ENCODE results near the gene KLHDC7A. TPM values are rescaled to one million over a fixed set of nuclear protein-coding genes. Genes with fewer than 3 reads are reported as not detected.
"Not testable (repeated sequence)": the region's sequence is repeated elsewhere in the genome, so short reads cannot be mapped to it uniquely, and the experiment has no call there.

KLHDC7A gene
- total RNA-seq, 4 donors from 2014 or later = 0.08 to 0.31 (median 0.23) TPM; not detected in 1

DNA sequence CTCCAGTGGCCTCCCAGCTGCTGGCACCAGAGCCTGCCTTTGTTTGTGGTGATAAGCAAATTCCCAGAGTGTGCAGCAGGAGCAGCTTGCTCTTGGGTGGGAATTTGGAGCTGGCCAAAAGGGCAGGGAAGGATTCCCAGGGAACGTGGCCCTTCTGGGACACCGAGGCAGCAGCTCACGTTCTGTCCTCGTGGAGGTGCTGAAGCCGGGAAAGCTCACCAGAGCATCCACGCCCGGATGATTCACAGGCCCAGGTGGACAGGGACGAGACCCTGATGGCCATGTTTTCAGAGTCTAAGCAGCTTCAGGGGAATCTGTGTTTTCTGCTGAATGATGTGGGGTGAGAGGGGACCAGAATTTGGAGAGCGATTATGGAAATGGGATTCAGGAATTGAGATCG lies 19.1 kb upstream of the KLHDC7A start:
- no peak overlapping the region for H3K4me3 ChIP-seq
- peaks cover 6% of the 10 kb centered on the region for H3K4me1 ChIP-seq
- 84% methylated on average over 10 of the region's 10 CpGs for WGBS
- DNase-seq (ENCODE audit: low spot score in 2 of 2) = no peak
- no peaks in the 10 kb centered on the region for H3K9me3 ChIP-seq
- H3K36me3 ChIP-seq = no peaks in the 10 kb centered on the region
- TF ChIP-seq POLR2AphosphoS5 (IDR thresholded peaks at IDR 0.05) (no peak), POLR2A (IDR thresholded peaks at IDR 0.05) (no peak), EP300 (IDR thresholded peaks at IDR 0.05) (no peak)
- TF ChIP-seq, protein P1, sequence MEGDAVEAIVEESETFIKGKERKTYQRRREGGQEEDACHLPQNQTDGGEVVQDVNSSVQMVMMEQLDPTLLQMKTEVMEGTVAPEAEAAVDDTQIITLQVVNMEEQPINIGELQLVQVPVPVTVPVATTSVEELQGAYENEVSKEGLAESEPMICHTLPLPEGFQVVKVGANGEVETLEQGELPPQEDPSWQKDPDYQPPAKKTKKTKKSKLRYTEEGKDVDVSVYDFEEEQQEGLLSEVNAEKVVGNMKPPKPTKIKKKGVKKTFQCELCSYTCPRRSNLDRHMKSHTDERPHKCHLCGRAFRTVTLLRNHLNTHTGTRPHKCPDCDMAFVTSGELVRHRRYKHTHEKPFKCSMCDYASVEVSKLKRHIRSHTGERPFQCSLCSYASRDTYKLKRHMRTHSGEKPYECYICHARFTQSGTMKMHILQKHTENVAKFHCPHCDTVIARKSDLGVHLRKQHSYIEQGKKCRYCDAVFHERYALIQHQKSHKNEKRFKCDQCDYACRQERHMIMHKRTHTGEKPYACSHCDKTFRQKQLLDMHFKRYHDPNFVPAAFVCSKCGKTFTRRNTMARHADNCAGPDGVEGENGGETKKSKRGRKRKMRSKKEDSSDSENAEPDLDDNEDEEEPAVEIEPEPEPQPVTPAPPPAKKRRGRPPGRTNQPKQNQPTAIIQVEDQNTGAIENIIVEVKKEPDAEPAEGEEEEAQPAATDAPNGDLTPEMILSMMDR (IDR thresholded peaks at IDR 0.05) = no peak
- peaks cover 45% of the 10 kb centered on the region for H3K27me3 ChIP-seq
- H3K27ac ChIP-seq = no peak overlapping the region

DNA sequence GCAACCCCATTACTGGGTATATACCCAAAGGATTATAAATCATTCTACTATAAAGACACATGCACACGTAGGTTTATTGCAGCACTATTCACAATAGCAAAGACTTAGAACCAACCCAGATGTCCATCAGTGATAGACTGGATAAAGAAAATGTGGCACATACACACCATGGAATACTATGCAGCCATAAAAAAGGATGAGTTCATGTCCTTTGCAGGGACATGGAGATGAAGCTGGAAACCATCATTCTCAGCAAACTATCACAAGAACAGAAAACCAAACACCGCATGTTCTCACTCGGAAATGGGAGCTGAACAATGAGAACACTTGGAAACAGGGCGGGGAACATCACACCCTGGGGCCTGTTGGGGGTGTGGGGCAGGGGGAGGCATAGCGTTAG lies 18.2 kb upstream of the KLHDC7A start:
- H3K9me3 ChIP-seq; H3K36me3 ChIP-seq; H3K27ac ChIP-seq; DNase-seq (ENCODE audit: low spot score in 2 of 2); H3K4me3 ChIP-seq; H3K4me1 ChIP-seq: not testable (repeated sequence)
- H3K27me3 ChIP-seq = peaks cover 41% of the 10 kb centered on the region
- 78% methylated on average over 5 of the region's 5 CpGs for WGBS

DNA sequence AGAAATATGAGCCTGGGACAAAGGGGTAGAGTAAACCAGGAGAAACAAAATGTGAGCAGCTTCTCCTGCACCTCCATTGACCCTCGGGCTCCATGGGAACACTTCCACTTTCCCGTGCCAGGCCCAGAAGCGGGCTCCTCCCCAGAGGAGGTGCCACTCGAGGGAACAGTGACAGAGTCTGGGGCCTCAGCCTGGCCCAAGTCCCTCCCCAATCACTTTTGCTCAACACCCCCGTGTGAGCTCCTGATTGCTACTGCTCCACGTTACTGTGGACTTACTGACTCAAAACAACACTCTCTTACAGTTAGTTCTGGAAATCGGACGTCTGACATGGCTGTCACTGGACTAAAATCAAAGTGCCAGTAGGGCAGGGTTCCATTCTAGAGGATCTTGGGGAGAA lies 17.7 kb upstream of the KLHDC7A start:
- Histone ChIP-seq H3K4me3 (no peak overlapping the region), H3K4me1 (peaks cover 6% of the 10 kb centered on the region), H3K27me3 (peaks cover 39% of the 10 kb centered on the region), H3K36me3 (no peaks in the 10 kb centered on the region), H3K27ac (peak overlapping the region; percentile 57), H3K9me3 (no peaks in the 10 kb centered on the region)
- 68% methylated on average over 8 of the region's 8 CpGs for WGBS
- DNase-seq (ENCODE audit: low spot score in 2 of 2) = no peak
- TF ChIP-seq EP300 (IDR thresholded peaks at IDR 0.05) = no peak

DNA sequence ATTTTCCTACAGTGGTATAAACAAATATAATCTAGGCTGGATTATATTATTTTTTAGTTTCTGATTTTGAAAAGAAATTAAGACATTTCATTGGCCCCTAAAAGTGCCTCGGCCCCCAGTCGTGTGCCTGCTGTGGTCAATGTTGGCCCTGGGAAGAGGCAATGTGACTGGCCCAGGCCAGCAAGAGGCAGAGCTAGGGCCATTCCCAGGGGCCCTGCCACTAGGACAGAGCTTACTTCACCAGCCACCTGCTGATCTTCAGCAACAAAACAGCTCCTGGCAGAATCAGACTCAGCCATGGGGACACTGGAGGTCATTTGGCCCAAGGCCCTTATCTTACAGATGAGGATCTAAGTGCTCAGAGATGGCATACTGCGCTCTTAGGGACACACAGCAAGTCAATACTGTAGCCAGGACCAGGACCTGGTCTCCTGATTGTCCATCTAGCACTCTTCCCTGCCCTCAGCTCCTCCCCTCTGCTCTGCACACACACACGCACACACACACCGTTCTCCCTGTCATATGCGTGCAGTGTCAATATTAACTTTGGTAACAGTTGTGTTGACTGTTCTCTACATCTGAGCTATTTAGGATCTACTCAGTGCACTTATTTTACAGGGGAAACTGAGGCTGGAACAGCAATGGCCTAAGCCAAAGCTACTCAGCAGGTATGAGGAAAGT lies 16.6 kb upstream of the KLHDC7A start:
- peaks cover 38% of the 10 kb centered on the region for H3K27me3 ChIP-seq
- H3K36me3 ChIP-seq = no peaks in the 10 kb centered on the region
- no peak for DNase-seq (ENCODE audit: low spot score in 2 of 2)
- no peak overlapping the region for H3K4me3 ChIP-seq
- peaks cover 6% of the 10 kb centered on the region for H3K4me1 ChIP-seq
- H3K27ac ChIP-seq = peak overlapping the region; percentile 57
- TF ChIP-seq POLR2AphosphoS5 (IDR thresholded peaks at IDR 0.05) = no peak
- no peak for TF ChIP-seq EP300 (IDR thresholded peaks at IDR 0.05)
- TF ChIP-seq POLR2A (IDR thresholded peaks at IDR 0.05) = no peak
- TF ChIP-seq, protein P1 (IDR thresholded peaks at IDR 0.05) = no peak
- WGBS = 95% methylated on average over 6 of the region's 6 CpGs
- H3K9me3 ChIP-seq = no peaks in the 10 kb centered on the region

DNA sequence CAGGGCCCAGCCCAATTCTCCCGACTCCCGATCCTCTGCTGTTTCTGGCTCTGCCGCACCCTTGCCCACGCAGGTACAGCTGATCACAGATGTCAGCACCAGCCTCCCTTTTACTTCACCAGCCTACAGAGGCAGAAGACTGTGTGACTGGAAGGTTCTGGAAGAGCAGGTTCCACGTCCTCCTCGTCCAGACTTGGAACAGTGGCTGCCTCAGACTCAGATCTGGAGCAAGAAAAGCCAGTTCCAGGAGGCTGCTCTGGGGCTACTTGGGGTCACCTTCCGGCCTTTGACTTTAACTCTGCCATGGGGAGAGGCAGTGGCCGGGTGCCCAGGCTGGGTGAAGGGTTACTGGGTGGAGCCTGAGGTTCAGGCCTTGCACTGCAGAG lies 16.1 kb upstream of the KLHDC7A start:
- Histone ChIP-seq H3K27me3 (peaks cover 39% of the 10 kb centered on the region), H3K9me3 (no peaks in the 10 kb centered on the region), H3K4me1 (peaks cover 6% of the 10 kb centered on the region), H3K27ac (peak overlapping the region; percentile 57), H3K36me3 (no peaks in the 10 kb centered on the region), H3K4me3 (no peak overlapping the region)
- DNase-seq (ENCODE audit: low spot score in 2 of 2) = no peak
- 73% methylated on average over 6 of the region's 8 CpGs for WGBS
- TF ChIP-seq POLR2AphosphoS5 (IDR thresholded peaks at IDR 0.05) = no peak
- no peak for TF ChIP-seq POLR2A (IDR thresholded peaks at IDR 0.05)
- no peak for TF ChIP-seq EP300 (IDR thresholded peaks at IDR 0.05)
- TF ChIP-seq, protein P1 (IDR thresholded peaks at IDR 0.05) = no peak

DNA sequence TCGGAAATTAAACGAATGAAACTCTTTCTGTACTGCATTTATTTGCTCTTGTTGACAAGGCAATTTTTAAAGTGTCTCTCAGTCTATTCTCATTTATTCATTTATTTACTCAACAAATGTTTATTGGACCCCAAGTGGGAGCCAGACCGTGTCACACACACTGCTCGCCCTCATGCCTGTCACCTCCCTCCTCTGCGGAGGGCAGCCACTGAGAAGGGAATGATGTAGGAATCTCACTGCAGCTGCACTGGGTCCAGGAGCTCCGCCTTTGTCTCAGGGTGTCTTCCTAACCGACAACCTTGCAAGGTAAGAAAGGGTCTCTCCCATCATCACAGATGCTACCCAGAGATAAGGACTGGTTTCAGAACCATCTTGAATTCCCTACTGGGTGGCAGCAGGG lies 14.1 kb upstream of the KLHDC7A start:
- no peaks in the 10 kb centered on the region for H3K9me3 ChIP-seq
- H3K27ac ChIP-seq = no peak overlapping the region
- H3K27me3 ChIP-seq = peaks cover 28% of the 10 kb centered on the region
- no peak overlapping the region for H3K4me3 ChIP-seq
- H3K36me3 ChIP-seq = no peaks in the 10 kb centered on the region
- H3K4me1 ChIP-seq = peaks cover 6% of the 10 kb centered on the region
- DNase-seq (ENCODE audit: low spot score in 2 of 2) = no peak
- no peak for TF ChIP-seq EP300 (IDR thresholded peaks at IDR 0.05)
- TF ChIP-seq, protein P1 (IDR thresholded peaks at IDR 0.05) = no peak
- TF ChIP-seq POLR2A (IDR thresholded peaks at IDR 0.05) = no peak
- TF ChIP-seq POLR2AphosphoS5 (IDR thresholded peaks at IDR 0.05) = no peak
- 67% methylated on average over 6 of the region's 7 CpGs for WGBS

Data from suprapubic skin (tissue), 4 donors.